Bronchial epithelial cell (primary cell): ENCODE measurements around the gene TLR6. TPM values are rescaled to one million over a fixed set of nuclear protein-coding genes. Genes with fewer than 3 reads are reported as not detected.

ENCODE experiments used
- DNase-seq: peaks from one replicate; pipeline ENCODE4 v3.0.0-alpha.2; 2010; ENCODE audit warnings: low read depth
- FAIRE-seq: peaks from 2 replicates; lab custom pipeline; 2011; peaks lifted over from hg19 to GRCh38; lab: Jason Lieb, UNC
- H3K27me3 ChIP-seq: 2 replicates; pipeline ENCODE4 v1.5.1; 2011; ENCODE audit warnings: low read length; ENCODE audit not compliant: control insufficient read depth, insufficient read depth
- H3K36me3 ChIP-seq: 2 replicates; pipeline ENCODE4 v1.5.1; 2011; ENCODE audit warnings: low read length; ENCODE audit not compliant: control insufficient read depth, insufficient read depth
- H3K4me3 ChIP-seq: 2 replicates; pipeline ENCODE4 v1.5.1; 2011; ENCODE audit warnings: mild to moderate bottlenecking, low read depth, low read length, control low read depth
- CTCF ChIP-seq: IDR thresholded peaks from 2 replicates; pipeline ENCODE4 v1.5.1; 2011; ENCODE audit warnings: mild to moderate bottlenecking, moderate library complexity, low read length, control low read depth, inconsistent platforms; ENCODE audit not compliant: insufficient read depth, severe bottlenecking
- total RNA-seq: library from RNA; depleted of rRNA; stranded (reverse); fragments of >200 nt; gene quantifications from 2 replicates; pipeline ENCODE4 v1.2.1, GENCODE V29; 2014

The TLR6 gene
- total RNA-seq, 1 donor from 2014 or later: 0.26 TPM

GRCh38 chr4:38870098-38870808, 13.6 kb upstream of the TLR6 start:
- no peak for TF ChIP-seq CTCF
- no peaks in the 10 kb centered on the region for H3K27me3 ChIP-seq
- FAIRE-seq: peak; percentile 86
- H3K36me3 ChIP-seq: peaks cover 7% of the 10 kb centered on the region
- no peak for DNase-seq
- no peak overlapping the region for H3K4me3 ChIP-seq

GRCh38 chr4:38869511-38869910, 12.9 kb upstream of the TLR6 start:
- peaks cover 7% of the 10 kb centered on the region for H3K36me3 ChIP-seq
- no peak overlapping the region for H3K4me3 ChIP-seq
- DNase-seq: no peak
- H3K27me3 ChIP-seq: no peaks in the 10 kb centered on the region
- TF ChIP-seq CTCF: no peak
- no peak for FAIRE-seq

GRCh38 chr4:38868059-38868960, 11.7 kb upstream of the TLR6 start:
- peak; percentile 22 for DNase-seq
- TF ChIP-seq CTCF: no peak

GRCh38 chr4:38867478-38868058, 11.0 kb upstream of the TLR6 start, which contains the start of gene FAM114A1:
Gene FAM114A1 (plus strand): TSS chr4:38867806. CDS start chr4:38878079, 10,273 bp downstream.
- TF ChIP-seq CTCF: no peak
- DNase-seq (peak; percentile 44), FAIRE-seq (no peak)
- H3K36me3 ChIP-seq: peaks cover 7% of the 10 kb centered on the region
- H3K27me3 ChIP-seq: no peaks in the 10 kb centered on the region
- peak within 1 kb of the TSS; percentile 88 for H3K4me3 ChIP-seq

More at GRCh38 chr4:38868059-38868960, 11.7 kb upstream of the TLR6 start:
- no peaks in the 10 kb centered on the region for H3K27me3 ChIP-seq
- H3K36me3 ChIP-seq: peaks cover 7% of the 10 kb centered on the region
- H3K4me3 ChIP-seq: peak overlapping the region; percentile 88
- no peak for FAIRE-seq

- H3K36me3 ChIP-seq: peaks cover 7% of the 10 kb centered on the region
- FAIRE-seq (no peak), DNase-seq (no peak)
- H3K27me3 ChIP-seq: no peaks in the 10 kb centered on the region
- no peak for TF ChIP-seq CTCF
- peak overlapping the region; percentile 88 for H3K4me3 ChIP-seq
Observed at GRCh38 chr4:38866973-38867477, 10.4 kb upstream of the TLR6 start.
